T-helper 22 cell (primary cell): Measurements from ENCODE around the gene UFSP2.

ENCODE experiments used
- DNase-seq: peaks from one replicate; pipeline ENCODE4 v3.0.0-alpha.2; 2020; ENCODE audit warnings: low read depth

The UFSP2 gene

GRCh38 chr4:185351691-185352090 is 74.1 kb downstream of the UFSP2 start:
- no peak for DNase-seq
